Transverse colon (tissue), 4 donors: ENCODE measurements around the gene SHPK. TPM values are rescaled to one million over a fixed set of nuclear protein-coding genes. Genes with fewer than 3 reads are reported as not detected.

Source experiments
- DNase-seq: peaks from one replicate; pipeline ENCODE4 v3.0.0-alpha.2; 2019
- H3K27ac ChIP-seq, 4 donors: fragments of 200-600 bp; sonication (generic); 2 replicates each; pipeline ENCODE4 v1.5.1; 2016 to 2018; ENCODE audit warnings: inconsistent platforms in 4 of 4
- H3K27me3 ChIP-seq: fragments of 200-600 bp; sonication (generic); 2 replicates; pipeline ENCODE4 v1.5.1; 2017; ENCODE audit warnings: inconsistent platforms
- H3K36me3 ChIP-seq, 4 donors: fragments of 200-600 bp; sonication (generic); 2 replicates each; pipeline ENCODE4 v1.5.1; 2017 to 2019; ENCODE audit warnings: inconsistent platforms in 4 of 4
- H3K4me1 ChIP-seq, 4 donors: fragments of 200-600 bp; sonication (generic); 2 replicates each; pipeline ENCODE4 v1.5.1; 2017 to 2020; ENCODE audit warnings: inconsistent platforms in 4 of 4
- H3K4me3 ChIP-seq, 4 donors: fragments of 200-600 bp; sonication (generic); 1 replicate in 1 of 4; 2 replicates in 3 of 4; pipeline versions ENCODE4 v1.5.1 to v1.6.1; 2017 to 2019; ENCODE audit warnings: inconsistent platforms in 4 of 4
- H3K9me3 ChIP-seq, 2 donors: fragments of 200-600 bp; sonication (generic); 2 replicates each; pipeline ENCODE4 v1.5.1; 2017 to 2019; ENCODE audit warnings: inconsistent platforms in 2 of 2
- CTCF ChIP-seq, 5 experiments: fragments of 200-600 bp in 3 of 5; fragments of 450-650 bp in 2 of 5; sonication (generic) in 3 of 5; IDR thresholded peaks; 1 replicate in 2 of 5; 2 replicates in 3 of 5; pipeline ENCODE4 v1.5.1; 2016 to 2017; ENCODE audit warnings: antibody characterized with exemption in 5 of 5, inconsistent platforms in 3 of 5, mild to moderate bottlenecking in 2 of 5, moderate library complexity in 1 of 5
- EP300 ChIP-seq: sonication (generic); formaldehyde crosslinking; IDR thresholded peaks from one replicate; pipeline ENCODE4 v1.6.1; 2017; ENCODE audit warnings: antibody characterized with exemption, low read depth
- POLR2A ChIP-seq: fragments of 450-650 bp; IDR thresholded peaks from one replicate; pipeline ENCODE4 v1.6.1; 2016; ENCODE audit warnings: antibody characterized with exemption, mild to moderate bottlenecking, moderate library complexity
- POLR2AphosphoS5 ChIP-seq, 3 donors: sonication (generic); formaldehyde crosslinking; IDR thresholded peaks; one replicate each; pipeline ENCODE4 v1.6.1; 2016; ENCODE audit warnings: antibody characterized with exemption in 3 of 3
- WGBS, 2 donors: methylation state at CpG; one replicate each; pipeline ENCODE4 v1.1.5; 2018; ENCODE audit warnings: low coverage in 1 of 2; 5-methylcytosine and 5-hydroxymethylcytosine counted together
- in situ Hi-C, 4 donors: fragments of 200-750 bp; cut with MboI; loops; one replicate each; pipeline versions ENCODE4 v1.15.0 to v1.15.1; 2017; ENCODE audit warnings: low sequenced_read_pairs in 3 of 4, low pct_ligation_motif_present in 1 of 4, low pct_unique_long_range_greater_than_20kb in 1 of 4
- intact Hi-C: fragments of 100-400 bp; cut with DNase I; formaldehyde crosslinking; loops from one replicate; pipeline ENCODE4 v1.15.1; 2023; ENCODE audit warnings: low total_unique reads
- total RNA-seq, 4 donors: library from RNA; depleted of rRNA; stranded (reverse); fragments of >200 nt; gene quantifications; one replicate each; pipeline ENCODE4 v1.1.0, GENCODE V29; 2016

The SHPK gene
- total RNA-seq, 4 donors from 2014 or later = 9.0 to 50.9 (median 24.2) TPM

GRCh38 chr17:3622977-3623594, 13.0 kb downstream of the SHPK start:
- intact Hi-C loops = no loop called here
- in situ Hi-C loops = no loop called here
- no peak for TF ChIP-seq POLR2AphosphoS5 (IDR thresholded peaks at IDR 0.05)
- TF ChIP-seq POLR2A = no peak
- no peak for TF ChIP-seq EP300
- TF ChIP-seq CTCF (IDR thresholded peaks at IDR 0.05) = no peak
- peaks cover 0 to 60% (median 22%) of the 10 kb centered on the region in 4 donors for H3K36me3 ChIP-seq
- no peaks in the 10 kb centered on the region for H3K4me1 ChIP-seq
- H3K27ac ChIP-seq = no peak overlapping the region
- no peaks in the 10 kb centered on the region for H3K9me3 ChIP-seq
- H3K4me3 ChIP-seq = no peak overlapping the region
- H3K27me3 ChIP-seq = no peaks in the 10 kb centered on the region
- DNase-seq = no peak
- 97% methylated on average over 16 of the region's 16 CpGs; no CpG with 5 or more reads in 1 of the 2 donors for WGBS, 2 donors

GRCh38 chr17:3621146-3621720, 14.8 kb downstream of the SHPK start:
- Histone ChIP-seq H3K4me1 (no peaks in the 10 kb centered on the region), H3K4me3 (no peak overlapping the region), H3K27me3 (no peaks in the 10 kb centered on the region), H3K27ac (no peak overlapping the region), H3K36me3 (peaks cover 0 to 76% (median 31%) of the 10 kb centered on the region in 4 donors), H3K9me3 (no peaks in the 10 kb centered on the region)
- in situ Hi-C loops = no loop called here
- no peak for DNase-seq
- WGBS, 2 donors = 94% methylated on average over 8 of the region's 8 CpGs; no CpG with 5 or more reads in 1 of the 2 donors
- TF ChIP-seq CTCF (IDR thresholded peaks at IDR 0.05) (no peak), POLR2A (no peak), EP300 (no peak)
- intact Hi-C loops = no loop called here

GRCh38 chr17:3615160-3615870, 20.7 kb downstream of the SHPK start:
- WGBS, 2 donors = 89 to 96% methylated on average over 3 to 18 of the region's 18 CpGs
- Histone ChIP-seq H3K4me3 (no peak overlapping the region), H3K4me1 (peaks cover 0 to 11% (median 2%) of the 10 kb centered on the region in 4 donors), H3K27ac (no peak overlapping the region), H3K27me3 (no peaks in the 10 kb centered on the region), H3K9me3 (no peaks in the 10 kb centered on the region), H3K36me3 (peaks cover 0 to 53% (median 24%) of the 10 kb centered on the region in 4 donors)
- in situ Hi-C loops (no loop called here), intact Hi-C loops (no loop called here)
- TF ChIP-seq POLR2AphosphoS5 (IDR thresholded peaks at IDR 0.05) (no peak), POLR2A (no peak), EP300 (no peak), CTCF (IDR thresholded peaks at IDR 0.05) (no peak)
- no peak for DNase-seq

GRCh38 chr17:3613124-3613523, 22.9 kb downstream of the SHPK start:
- in situ Hi-C loops (no loop called here), intact Hi-C loops (no loop called here)
- TF ChIP-seq POLR2A = no peak
- no peak for TF ChIP-seq EP300
- no peak for TF ChIP-seq CTCF (IDR thresholded peaks at IDR 0.05)
- no peak for TF ChIP-seq POLR2AphosphoS5 (IDR thresholded peaks at IDR 0.05)
- Histone ChIP-seq H3K27me3 (no peaks in the 10 kb centered on the region), H3K27ac (peak overlapping the region; percentile 25 to 57 (median 34)), H3K4me1 (peaks cover 0 to 11% (median 2%) of the 10 kb centered on the region in 4 donors), H3K9me3 (no peaks in the 10 kb centered on the region), H3K36me3 (peaks cover 0 to 40% (median 20%) of the 10 kb centered on the region in 4 donors), H3K4me3 (no peak overlapping the region)
- 72% methylated on average over 6 of the region's 6 CpGs; no CpG with 5 or more reads in 1 of the 2 donors for WGBS, 2 donors
- peak; percentile 47 for DNase-seq
